Smooth muscle cell of the pulmonary artery (primary cell): Measurements from ENCODE around the gene RSRP1. TPM values are rescaled to one million over a fixed set of nuclear protein-coding genes. Genes with fewer than 3 reads are reported as not detected.

Source experiments
- total RNA-seq: library from RNA; depleted of rRNA; stranded (reverse); fragments of >200 nt; gene quantifications from 2 replicates; pipeline ENCODE4 v1.2.3, GENCODE V29; 2014

Gene RSRP1
- total RNA-seq = 86.8 and 103 TPM in 2 replicates

DNA sequence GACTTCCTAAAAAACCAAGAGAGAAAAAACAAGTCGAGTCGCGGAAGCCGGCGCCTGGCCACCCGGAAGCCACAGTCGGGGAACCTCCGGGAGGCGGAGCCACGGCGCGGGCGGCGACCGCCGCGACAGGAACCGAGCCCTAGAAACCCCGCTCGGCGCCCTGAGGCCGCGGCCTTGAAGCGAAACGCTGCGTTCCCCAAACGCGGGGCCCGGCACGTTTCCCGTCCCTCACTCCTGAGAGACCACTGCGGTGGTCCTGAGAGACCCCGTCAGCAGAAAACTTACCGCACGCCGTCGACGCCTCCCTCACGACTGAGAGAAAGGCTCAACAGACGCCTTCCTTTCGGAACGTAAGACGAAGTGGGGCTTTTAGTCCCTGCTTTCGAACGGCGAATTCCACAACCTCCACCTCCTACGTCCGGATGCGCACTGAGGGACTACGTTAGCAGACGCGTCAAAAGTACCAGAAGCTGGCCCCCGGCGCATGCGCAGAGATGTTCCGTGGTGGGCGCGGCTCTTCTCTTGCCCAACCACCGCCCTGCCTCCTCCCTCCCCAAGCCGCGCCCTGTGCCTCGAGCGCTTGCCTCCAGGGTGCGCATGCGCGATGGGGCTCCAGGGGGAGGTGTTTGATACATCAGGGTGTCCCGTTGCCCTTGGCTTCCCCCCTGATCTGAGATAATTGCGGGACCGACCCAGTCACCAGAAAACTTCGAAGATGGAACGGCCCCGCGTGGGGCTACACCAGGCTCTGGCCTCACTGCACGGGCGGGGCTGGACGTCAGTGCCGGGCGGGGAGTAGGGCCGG is at the start of gene RSRP1:
RSRP1 (minus strand) TSS at position 431 of the 805 bp plus-strand sequence. CDS start 491 bp downstream, outside the sequence.

DNA sequence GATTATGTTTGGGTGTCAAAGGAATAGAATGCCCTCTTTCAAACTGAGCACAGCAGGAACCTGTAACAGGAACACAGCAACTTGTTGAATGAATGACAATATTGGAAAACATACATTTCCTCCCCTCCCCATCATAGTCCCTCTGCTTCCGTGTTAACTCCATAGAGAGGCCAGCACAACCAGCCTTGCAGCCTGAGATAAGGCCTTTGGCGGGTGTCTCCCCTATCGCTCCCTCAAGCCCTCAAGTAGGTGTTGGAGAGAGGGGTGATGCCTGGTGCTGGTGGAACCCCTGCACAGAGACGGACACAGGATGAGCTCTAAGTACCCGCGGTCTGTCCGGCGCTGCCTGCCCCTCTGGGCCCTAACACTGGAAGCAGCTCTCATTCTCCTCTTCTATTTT is 25.0 kb upstream of the RSRP1 start, which contains the start of gene RHD:
RHD (plus strand) TSS at position 272 of the 400 bp plus-strand sequence; CDS start at position 311, 39 bp downstream.

DNA sequence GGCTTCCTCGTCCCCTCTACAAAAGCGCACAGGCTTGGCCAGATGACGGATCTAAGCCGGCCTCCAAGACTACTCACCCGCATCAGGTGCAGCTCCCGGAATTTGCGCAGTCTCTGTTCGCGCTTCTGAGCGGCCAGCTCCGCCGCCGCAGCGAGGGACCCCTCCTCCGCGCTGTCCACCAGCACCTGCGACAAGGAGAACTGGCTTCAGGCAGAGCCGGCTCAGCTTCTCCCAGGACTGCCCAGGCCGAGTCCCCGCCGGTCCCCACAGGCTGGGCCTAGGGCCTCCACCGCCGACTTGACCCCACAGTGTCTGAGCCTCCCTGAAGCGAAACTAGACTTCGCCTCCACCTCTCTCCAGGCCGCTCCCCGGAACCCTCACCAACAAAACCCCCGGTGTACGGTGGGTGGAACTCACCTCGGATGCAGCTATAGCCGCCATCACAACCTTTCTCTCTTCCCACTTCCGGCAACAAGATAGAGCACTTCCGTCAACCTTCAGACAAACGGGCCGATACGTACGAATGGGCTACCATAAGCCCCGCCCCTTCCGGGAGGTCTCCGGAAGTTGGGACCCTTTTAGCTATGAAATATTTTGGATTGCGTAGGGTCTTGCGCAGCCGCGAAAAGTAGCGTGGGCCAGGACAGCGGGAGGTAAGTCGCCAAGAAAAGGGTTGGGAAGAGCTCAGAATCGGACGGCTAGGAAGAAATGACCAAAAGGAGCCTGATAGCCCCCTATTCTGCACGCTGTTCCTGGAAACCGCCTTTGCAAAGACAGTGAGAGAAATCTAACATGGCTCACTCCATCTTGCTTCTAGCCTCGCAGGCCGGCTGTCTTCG is 15.0 kb downstream of the RSRP1 start, which contains the start of gene SYF2:
SYF2 (minus strand) TSS at position 476 of the 839 bp plus-strand sequence; CDS start at position 441, 35 bp downstream.

Other genes with a start within 250 kb of the RSRP1 start
- gene SYF2, start 15.0 kb downstream of the RSRP1 start, total RNA-seq = 20.4 and 25.0 TPM in 2 replicates
- not detected in 2 replicates for gene RHD, start 25.1 kb upstream of the RSRP1 start, total RNA-seq
- gene TMEM50A, start 90.9 kb upstream of the RSRP1 start, total RNA-seq = 66.5 and 144 TPM in 2 replicates
- gene RHCE, start 173.4 kb upstream of the RSRP1 start, total RNA-seq = 1.0 and 1.5 TPM in 2 replicates
- gene MACO1, start 183.4 kb upstream of the RSRP1 start, total RNA-seq = 13.1 and 13.9 TPM in 2 replicates